GM19043 (cell line): ENCODE data around the gene ZHX3.

Experiments
- ATAC-seq: cut with Tn5 transposase; IDR thresholded peaks from one replicate; pipeline ENCODE4 v1.9.1; 2021; ENCODE audit warnings: low read depth; ENCODE audit not compliant: unreplicated experiment

ZHX3 gene

DNA sequence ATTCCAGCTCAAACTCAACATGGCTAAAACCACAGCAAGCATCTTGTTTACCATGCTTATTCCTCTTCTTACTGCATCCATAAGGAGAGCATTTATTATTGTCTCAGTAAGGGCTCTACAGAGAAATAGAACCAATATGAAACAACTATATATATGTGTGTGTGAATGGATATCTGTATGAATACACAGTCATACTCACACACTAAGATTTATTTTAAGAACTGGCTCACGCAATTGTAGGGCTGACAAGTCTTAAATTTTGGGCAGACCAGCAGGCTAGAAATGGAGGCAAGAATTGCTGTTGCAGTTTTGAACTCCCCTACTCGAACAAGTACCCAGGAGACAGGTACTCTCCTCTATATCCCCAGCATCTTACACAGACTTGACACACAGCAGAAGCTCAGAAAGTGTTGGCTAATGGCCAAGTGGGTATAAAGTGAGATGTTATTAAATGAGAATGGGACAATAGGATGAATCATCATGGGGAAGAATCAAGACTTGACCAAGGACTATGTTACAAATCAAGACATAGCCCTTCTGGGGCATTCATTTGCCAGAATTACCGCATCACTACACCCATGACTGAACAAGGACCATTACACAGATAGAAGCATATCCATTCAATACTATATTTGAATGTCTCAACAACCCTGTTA is 13.0 kb downstream of the ZHX3 start:
- no peak for ATAC-seq

DNA sequence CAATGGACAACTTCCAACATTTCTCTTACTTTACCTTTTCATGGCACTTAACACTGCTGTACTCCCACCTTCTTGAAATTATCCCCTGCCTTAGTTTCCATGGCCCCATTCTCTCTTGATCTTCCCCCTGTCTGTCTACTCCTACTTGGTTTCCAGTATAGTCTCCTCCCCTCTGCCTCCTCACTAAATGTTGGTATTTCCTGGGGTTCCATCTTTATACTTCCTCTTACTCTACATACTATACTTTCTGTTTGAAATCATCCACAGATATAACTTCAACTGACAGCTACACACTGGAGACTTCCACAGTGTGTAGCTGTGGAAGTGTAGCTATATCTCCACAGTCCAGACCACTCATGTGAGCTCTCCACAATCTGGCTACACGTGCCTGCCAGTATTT is 13.5 kb downstream of the ZHX3 start:
- no peak for ATAC-seq

DNA sequence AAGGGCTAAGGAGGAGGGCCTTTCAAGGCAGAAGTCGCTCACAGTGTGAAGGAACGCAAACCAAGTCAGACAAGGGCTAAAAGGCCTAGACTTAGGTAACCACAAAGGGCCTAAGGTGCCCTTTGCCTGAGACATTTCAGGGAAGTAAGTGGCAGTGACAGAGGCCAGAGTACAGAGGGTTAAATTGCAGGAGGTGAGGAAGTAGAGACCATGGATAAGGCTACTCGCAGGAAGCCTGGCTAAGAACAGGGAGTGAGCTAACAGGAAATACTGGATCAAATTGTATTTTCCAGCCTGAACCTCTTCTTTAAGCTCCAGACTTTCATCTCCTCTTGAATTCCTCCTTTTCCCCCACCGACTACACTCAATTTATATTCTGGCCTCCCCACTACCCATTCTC is 16.6 kb downstream of the ZHX3 start:
- ATAC-seq, result no peak

DNA sequence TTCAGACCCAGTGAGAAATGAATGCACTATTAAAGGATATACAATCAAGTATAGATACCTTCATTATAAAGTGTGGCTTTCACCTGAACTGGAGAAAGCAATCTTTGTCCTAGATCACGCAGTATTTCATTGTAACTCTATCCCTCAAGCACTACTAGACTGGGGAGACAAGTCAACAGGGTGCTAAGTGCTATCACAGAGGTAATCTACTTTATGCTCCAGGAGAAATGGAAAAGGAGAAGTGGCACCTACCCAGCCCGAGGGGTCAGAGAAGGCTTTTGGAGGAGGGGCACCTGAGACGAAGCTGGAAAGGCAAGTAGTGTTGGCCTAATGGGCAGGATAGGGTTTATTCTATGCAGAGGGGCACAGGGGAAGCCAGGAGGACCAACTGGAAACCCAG is 17.1 kb downstream of the ZHX3 start:
- no peak for ATAC-seq

DNA sequence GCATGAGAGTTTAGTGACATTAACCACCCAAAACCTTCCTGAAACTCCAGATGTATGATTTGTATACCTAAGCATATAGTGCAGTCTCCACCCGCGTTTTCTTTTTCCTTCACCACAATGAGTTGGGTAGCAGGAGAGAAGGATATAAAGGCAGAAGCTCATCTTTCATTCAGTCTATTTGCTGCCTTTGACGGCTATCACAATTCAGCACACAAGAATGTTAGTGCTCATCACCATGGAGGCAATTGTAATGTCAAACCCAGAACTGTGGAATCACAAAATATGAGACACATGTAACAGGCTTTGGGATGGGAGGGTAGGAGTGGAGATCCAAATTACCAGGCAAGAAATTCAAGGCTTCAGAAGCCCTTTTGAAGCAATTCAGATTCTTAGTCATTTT is 17.6 kb downstream of the ZHX3 start:
- ATAC-seq, result no peak

DNA sequence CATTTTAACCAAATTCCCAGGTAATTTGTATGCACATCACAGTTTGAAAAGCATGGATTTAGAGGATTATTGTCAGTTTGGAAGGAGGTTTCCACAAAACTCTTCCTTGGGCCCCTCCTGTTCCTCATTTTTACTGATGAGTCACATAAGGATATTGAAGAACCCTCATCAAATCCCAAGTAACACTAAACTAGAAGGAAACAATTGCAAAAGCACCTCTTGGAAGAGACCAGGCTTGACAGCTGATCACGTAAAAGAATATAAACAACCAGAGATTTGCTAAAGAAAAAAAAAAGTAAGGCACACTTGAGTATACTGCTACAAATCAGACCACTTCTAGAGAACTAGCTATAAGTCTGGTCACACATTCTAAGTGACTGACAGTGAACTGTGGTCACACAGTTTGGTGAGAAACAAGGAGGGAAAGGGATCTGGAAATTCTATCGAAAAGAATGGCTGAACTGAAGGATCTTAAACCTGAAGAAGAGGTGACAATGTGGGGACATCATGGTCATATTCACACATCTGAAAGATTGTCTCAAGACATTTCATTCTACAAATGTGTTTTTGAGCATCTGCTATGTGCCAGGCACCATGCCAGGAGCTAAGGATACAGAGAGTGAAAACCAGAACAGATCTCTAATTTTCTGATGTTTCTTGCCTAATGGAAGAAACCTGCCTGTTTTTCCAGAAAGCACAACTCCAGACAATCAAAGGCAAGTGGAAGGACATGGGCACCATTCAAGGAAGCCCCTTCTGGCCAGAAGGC is 24.1 kb downstream of the ZHX3 start:
- ATAC-seq, result no peak

DNA sequence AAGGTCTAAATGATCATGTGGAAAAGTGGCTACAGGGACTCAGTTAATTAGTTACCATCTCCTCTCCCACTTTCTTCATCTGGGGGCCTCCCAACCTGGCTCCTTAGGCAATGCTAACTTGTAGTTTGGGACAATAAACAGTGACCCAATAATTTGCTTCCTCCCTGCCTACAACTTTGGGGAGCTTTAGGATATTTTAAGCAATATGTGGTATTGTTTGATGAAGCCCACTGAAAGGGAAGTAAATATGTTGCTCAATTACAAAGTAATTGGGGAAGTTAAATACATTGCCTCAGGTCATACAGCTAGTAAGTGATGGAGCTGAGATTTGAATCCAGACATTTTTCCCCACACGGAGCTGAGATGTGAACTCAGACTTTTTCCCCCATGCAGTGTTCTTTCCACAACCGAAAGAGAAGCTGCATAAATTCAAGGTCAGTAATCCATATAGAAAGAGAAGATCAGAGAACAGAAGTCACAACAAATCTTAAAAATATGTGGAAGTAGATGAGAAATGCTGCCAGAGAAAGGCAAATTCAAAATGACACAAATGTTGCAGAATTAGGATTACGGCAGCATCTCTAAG is 26.6 kb downstream of the ZHX3 start:
- ATAC-seq, result no peak

DNA sequence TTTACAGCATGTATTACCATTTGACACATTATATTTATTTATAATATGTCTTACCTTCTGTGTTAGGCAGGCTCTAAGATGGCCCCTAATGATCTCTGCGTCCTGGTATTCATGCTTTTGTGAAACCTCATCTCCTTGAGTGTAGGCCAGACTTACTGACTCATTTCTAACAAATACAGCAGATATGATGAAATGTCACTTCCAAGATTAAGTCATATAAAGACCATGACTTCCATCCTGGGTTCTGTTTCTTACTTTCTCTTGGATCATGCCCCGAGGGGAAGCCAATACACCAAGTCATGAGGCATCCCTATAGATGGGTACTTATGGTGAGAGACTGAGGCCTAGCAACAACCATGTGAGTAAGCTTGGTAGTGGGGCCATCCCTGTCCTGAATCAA is 30.2 kb downstream of the ZHX3 start:
- ATAC-seq, result no peak

DNA sequence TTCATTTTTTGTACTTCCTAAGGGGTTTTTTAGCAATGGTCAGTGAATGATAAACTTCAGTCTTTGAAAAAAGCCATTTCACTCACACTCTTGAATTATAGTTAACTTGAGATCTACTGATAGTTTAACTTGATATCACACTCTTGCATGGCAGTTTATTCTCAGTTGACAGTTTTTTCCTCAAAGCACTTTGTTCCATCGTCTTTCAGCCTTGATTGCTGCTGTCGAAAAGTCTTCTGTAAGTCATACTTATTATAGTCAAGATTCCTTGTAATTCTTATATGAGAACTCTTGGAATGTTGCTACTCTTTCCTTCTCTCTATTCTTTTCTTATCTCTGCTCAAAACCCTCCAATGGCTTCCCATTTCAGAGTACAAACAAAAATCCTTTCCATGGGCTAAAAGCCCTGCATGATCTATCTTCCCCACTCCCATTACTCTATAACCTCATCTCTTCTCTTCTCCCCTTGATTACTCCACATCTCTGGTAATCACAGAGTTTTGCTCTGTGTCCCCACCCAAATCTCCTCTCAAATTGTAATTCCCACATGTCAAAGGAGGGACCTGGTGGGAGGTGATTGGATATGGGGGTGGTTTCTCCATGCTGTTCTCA is 31.2 kb downstream of the ZHX3 start:
- ATAC-seq, result no peak

DNA sequence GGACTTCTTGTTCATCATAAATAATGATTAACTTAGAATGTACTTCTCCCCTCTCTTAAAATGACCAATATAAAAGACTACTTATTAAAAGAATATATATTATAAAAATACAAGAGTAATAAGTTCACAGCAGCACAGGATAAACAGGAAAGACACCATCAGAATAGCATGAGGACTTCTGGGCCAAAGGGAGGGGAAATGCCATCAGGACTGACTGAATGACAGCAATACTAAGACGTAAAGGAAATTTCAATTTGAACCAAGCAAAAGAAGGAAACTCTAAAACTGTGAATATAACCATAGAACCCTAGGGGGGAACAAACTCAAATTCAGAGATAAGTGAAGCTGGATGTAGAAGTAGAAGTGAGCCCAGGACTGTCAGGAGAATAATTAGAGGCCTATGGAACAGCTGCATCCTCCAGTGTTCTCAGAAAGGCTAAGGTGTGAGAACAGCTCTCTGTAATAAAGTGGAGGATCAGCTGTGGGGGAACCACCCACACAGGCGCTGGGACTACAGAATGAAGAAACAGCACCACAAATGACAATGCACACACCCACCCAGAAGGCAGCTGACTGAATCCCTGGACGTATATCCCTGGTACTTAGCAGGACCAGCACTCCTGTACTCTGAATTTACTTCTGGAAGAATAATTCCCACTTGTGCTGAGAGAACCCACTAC is 37.8 kb downstream of the ZHX3 start:
- peak; percentile 63 for ATAC-seq

DNA sequence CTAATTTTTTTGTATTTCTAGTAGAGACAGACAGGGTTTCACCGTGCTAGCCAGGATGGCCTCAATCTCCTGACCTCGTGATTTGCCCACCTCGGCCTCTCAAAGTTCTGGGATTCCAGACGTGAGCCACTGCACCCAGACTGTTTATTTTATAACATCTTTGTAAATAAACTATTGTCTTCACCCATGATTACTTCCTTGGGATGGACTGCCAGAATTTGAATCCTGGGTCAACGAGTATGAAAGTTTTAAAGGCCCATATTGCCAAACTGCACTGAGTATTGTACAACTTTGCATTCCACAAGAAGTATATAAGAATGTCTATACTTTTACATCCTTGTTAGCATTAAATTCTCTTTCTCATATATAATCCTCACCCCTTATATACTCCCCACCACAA is 38.6 kb downstream of the ZHX3 start:
- no peak for ATAC-seq

DNA sequence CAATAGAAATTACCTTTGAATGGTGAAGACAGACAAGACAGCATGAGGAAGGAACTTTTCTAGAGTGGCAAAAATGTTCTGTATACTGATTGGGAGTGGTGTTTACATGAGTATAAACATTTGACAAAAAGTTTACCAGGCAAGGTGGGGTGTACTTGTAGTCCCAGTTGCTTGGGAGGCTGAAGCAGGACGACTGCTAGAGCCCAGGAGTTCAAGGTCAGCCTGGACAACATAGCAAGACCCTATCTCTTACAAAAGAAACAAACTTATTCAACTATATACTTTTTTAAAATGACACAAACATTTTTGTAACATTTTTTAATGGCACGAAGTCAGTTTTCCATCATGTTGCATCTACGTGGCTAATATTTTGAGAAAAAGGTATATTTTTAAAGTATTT is 40.5 kb downstream of the ZHX3 start:
- no peak for ATAC-seq

DNA sequence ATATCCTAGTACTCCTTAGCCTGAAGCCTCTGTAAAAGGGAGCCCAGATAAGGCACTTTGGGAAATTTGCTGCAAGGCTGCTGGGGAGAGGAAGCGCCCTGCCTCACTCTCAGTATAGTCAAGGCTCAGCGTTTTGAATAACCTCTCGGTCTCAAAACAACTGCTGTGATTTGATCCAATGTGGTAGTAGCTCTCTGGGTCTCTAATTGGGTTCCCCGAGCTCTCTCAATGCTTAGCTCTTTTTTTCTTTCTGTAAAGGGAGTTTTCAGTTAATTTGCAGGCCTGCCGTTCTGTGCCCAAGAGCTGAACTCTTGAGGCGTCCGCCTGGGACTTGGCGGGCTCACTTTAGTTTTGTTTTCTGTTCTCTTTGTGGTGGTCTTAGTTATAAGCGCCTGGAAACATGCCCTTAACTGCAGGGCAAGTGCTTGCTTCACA is 41.2 kb downstream of the ZHX3 start:
- ATAC-seq, result no peak

DNA sequence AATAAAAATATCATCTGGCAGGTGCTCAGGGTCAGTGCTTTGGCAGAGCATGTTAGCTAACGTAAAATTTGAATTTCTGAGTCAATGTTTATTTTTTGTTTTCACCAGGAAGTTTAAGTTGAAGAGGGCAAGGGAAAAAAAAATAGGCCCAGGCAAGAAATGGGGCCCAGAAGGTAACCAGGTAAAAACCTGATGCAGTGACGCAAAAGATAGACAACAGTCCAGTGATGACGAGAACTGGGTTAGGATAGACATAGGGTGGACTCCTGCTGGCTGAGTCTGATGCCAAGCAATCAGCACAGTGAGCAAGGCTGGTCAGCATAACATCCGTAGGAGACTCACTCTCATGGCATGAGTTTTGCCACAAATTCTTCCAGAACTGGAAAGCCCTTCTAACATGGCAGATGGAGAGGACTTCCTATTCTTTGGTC is 42.2 kb downstream of the ZHX3 start:
- no peak for ATAC-seq

DNA sequence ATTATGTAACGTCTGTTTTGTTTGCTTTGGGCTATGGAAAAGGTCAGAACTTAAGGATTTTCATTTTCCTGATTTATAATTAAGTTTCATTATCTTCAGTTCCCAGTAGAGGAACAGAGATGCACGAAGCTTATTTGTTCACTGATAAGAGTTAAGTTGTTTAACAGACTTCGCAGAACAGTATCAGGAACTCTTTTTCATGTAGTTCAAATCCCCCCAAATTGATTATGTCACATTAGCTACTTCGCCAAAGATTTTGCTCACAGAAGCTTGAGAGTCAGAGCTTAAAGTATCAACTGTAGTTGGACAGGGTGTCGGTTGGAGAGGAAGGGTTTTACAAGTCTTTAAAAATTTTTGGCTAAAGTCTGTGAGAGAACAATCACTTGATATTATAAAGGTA is 43.4 kb downstream of the ZHX3 start:
- no peak for ATAC-seq

DNA sequence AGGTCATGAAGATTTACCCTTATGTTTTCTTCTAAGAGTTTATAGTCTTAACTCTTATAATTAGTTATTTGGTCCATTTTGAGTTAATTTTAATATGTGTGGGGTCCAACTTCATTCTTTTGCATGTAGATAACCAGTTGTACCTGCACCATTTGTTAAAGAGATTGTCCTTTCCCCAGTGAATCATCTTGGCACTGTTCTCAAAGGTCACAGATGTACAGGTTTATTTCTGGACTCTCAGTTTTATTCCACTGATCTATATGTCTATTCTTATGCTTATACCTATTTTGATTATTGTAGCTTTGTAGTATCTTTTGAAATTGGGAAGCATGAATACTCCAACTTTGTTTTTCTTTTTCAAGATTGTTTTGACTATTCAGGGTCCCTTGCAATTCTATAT is 44.1 kb downstream of the ZHX3 start:
- no peak for ATAC-seq

DNA sequence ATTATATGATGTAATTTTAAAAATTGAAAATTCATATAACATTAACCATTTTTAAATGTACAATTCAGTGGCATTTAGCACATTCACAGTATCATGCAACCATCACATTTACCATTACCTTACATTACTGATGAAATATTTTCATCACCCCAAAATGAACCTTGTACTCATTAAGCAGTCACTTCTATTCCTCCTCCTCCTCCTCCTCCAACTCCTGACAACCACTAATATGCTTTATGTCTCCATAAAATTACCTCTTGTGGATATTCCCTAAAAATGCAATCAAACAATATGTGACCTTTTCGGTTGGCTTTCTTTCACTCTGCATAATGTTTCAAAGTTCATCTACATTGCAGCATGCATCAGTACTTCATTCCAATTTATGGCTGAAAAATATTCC is 45.2 kb downstream of the ZHX3 start:
- no peak for ATAC-seq

DNA sequence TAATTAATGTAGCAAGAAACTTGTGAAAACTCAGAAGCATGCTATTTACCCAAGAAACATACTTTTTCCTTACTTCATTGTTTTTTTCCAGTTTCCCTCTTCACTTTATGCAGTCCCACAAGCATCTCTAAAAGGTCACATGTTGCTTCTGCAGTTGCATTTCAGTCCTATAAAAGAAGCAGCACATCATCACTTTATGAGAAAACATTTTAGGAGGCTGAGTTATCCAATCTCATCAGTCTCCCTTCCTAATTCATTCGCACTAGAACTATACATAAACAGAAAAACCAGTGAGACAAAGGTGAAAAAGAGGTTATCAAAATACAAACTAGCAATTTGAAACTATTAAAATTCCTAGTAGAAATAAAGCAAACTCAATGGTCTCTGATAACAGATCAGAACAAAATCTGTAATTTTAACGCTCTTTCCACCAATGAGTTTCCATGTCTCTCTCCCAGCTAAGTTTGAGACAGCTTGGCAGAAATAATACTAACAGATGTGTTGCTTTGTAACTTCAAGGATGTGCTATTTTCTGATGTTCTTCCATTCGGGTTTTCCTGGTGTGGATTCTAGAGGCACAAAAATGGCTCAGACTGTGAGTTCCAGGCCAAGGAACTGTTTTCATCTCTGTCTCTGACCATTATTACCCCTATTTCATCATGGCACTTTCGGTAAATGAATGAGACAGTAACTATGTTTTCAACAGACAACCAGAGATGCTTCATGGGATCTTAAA is 48.4 kb downstream of the ZHX3 start:
- ATAC-seq, result no peak

DNA sequence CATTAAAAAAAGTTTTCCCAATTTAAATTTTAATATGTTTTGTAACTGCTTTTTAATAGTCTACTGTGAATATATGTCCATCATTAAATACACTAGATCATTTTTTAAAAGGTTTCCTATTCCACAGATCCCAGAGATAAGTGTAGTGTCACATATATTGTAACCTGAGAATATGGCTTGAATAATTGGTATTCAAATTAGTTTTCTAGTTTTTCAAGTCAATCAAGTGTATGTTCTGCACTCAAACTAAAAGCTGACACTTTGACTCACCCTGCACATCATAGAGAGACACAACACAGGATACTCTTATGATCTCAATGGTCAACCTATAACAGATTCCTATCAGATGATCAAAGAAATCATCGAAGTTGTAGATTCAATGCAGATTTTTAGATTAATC is 49.1 kb downstream of the ZHX3 start:
- ATAC-seq, result no peak

DNA sequence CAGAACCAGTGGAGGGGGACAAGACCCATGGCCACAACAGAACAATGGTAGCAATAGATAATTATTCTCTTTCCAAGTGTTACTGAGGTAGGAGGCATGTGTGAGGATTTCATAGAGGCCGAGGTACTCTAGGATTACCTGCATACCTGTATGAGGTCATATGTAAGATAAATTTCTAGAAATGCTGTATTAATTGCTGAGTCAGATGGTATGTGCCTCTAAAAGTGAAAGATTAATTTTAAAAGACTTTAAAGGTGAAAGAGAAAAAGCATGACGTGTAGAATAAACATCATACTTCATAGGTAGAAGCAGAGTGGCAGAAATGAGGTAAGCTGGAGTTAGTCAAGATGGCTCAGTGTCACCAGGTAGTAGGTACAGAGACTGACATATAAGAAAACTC is 51.6 kb downstream of the ZHX3 start:
- ATAC-seq, result no peak
